GM19372 (cell line): ENCODE results near the gene CYB5R2.

Source experiments
- ATAC-seq: cut with Tn5 transposase; IDR thresholded peaks from one replicate; pipeline ENCODE4 v1.9.1; 2021; ENCODE audit warnings: mild to moderate bottlenecking, low read depth, moderate library complexity; ENCODE audit not compliant: unreplicated experiment

CYB5R2 gene

DNA sequence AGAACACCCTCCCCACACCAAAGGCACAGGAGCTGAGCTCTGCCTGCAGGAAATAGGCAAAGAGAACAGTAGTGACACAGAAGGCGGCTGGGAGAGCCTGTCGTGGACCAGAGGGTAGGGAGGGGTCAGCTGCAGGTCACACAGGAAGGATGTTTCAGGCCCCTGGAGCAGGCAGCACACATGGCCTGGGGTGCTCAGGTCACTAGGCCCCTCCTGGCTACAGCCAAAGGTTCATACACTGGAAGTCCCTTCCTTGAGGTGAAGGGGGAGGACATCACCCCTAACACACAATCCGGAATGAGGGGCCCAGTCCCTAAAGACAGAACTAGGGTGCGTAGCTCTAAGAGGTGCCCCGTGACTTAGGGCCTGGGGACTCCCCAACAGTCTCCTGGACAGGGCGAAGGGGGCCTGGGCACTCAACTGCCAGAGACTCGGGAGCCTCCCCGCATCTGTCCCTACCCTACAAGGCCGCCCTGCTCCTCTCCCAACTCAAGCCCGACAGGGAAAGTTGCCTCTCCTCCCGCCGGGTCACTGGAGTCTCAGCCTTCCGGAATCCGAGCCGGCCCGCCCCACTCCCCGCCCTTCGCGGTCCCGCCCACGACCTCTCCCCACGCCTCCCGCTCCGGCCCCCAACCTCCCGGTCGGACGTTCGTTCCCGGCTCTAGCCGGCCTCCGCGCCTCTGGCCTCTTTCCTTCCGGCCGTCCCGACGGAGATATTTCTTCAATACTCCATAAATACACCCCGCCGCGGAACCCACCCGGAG, at the start of gene CYB5R2:
TSS of gene CYB5R2 (minus strand) at position 541 of the 764 bp plus-strand sequence. CDS start 675 bp downstream, outside the sequence.
- no peak for ATAC-seq

DNA sequence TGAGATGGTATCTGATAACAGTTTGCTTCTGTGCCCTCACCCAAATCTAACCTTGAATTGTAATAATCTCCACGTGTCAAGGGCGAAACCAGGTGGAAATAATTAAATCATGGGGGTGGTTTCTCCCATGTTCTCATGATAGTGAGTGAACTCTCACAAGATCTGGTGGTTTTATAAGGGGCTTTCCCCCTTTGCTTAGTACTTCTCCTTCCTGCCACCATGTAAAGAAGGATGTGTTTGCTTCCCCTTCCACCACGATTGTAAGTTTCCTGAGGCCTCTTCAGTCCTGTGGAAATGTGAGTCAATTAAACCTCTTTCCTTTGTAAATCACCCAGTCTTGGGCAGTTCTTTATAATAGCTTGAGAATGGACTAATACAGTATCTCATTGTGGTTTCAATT, 41.5 kb upstream of the CYB5R2 start:
- ATAC-seq: no peak

DNA sequence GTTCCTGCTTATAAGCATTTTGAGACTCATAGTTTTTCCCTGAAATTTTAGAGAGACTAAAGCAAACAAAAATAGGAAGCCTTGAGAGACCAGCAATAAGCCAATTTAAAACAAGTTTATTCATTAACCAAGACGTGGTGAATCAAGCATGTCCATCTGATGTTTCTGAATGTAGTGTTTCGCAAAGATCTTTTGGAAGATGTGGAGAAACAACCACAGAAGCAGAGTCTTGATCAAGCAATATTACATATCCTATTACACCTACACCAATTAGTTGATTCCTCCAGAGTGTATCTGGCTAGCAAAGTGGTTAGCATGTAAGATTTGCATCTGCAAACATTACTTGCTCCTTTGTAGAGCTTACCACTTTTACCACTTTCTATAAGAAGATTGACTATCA, 33.1 kb upstream of the CYB5R2 start, which contains the start of gene OVCH2:
TSS of gene OVCH2 (minus strand) at position 101 of the 400 bp plus-strand sequence. CDS start at position 18, 83 bp downstream.
- no peak for ATAC-seq

DNA sequence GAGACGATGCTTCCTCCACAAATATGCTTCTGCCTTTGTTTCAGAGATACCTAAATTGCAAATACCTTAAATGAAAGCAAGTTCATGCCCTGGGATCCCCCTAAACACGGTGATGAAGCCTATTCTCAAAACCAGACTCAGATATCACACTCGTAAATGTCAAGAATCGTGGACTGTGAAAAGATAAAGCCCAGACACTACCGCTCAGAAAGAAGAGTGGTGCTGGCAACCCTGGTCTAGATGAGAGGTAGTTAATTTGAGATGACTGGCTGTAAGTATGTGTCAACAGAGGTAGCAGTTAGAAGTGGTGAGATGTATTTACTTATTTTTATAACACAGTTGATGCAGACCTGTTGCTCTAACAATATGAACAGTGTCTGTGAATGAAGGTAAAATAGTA, 30.4 kb upstream of the CYB5R2 start:
- no peak for ATAC-seq

GRCh38 chr11:7696424-7696823, 23.1 kb upstream of the CYB5R2 start:
- ATAC-seq: no peak

DNA sequence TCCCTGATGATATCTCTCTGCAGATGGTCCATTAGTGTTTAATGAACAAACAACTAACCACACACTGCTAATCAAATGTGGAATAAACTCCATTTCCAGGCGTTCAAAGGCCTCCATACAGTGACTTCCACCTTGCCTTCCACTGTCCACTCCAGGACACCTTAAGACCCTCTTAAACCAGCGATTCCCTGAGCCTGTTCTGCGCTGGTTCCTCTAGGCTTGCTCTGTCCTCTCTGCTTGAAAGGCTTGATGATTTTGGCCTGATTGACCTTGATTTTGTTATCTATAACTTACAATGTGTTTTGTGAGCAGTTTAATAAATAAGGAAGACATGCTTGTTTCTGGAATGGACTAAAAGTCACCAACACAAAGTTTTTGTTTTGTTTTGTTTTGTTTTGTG, 20.9 kb upstream of the CYB5R2 start:
- no peak for ATAC-seq

- no peak for ATAC-seq
Observed at GRCh38 chr11:7692426-7692825, 19.1 kb upstream of the CYB5R2 start.

GRCh38 chr11:7691759-7692350, 18.6 kb upstream of the CYB5R2 start:
- no peak for ATAC-seq

GRCh38 chr11:7690648-7691047, 17.3 kb upstream of the CYB5R2 start:
- no peak for ATAC-seq

- no peak for ATAC-seq
Observed at GRCh38 chr11:7689239-7689638, 15.9 kb upstream of the CYB5R2 start.

GRCh38 chr11:7688238-7688826, 15.0 kb upstream of the CYB5R2 start:
- peak; percentile 87 for ATAC-seq

DNA sequence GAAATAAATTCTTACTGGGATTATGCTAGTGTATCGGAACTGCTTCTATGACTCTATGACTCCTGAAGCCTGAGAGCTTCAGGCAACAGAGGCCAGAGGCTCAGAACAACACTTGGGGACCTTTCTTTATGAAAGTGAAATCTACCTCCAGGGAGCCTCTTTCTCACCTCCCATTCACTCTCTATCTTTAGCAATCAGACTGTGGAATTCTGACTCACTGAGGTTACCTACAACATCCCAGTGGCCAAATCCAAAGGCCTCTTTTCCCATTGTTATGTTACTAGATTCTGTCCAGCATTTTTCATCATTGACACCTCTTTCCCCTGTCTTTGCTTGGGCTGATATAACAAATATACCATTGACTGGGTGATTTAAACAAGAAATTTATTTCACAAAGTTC, 14.1 kb upstream of the CYB5R2 start:
- no peak for ATAC-seq

GRCh38 chr11:7686761-7687160, 13.5 kb upstream of the CYB5R2 start:
- no peak for ATAC-seq

DNA sequence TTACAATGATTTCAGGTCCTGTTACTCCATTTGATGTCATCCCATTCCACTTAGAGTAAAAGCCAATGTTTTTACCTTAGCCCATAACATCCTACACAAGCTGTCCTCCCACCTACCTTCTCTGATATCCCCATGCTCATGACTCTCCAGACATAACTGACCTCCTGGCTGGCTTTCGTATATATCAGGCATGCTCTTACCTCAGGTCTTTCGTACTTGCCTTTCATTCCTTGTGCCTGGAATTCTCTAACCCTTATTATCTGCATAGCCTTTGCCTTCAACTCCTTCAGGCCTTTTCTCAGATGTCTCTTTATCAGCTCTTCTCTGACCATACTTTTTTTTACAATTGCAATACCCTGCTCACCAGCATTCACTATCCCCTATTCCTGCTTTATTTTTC, 10.3 kb upstream of the CYB5R2 start:
- ATAC-seq: no peak

DNA sequence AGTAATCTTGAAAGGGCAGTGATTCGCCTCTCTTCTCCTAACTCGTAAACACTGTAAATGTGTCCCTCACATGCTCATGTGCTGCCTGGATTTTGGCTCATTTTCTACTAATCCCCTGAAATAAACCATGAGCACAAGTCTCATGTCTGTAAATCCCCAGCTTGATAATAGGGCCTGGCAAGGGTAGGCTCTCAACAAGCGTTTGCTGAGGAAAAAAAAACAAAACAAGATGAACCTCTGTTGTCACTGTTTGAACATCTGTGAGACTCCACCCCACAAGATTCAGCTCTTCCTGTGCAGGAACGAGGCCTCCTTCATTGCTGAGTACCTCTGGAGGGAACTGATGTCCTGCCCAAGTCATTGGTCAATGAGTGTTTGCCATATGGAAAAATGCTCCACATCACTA, 4.5 kb upstream of the CYB5R2 start:
- no peak for ATAC-seq

DNA sequence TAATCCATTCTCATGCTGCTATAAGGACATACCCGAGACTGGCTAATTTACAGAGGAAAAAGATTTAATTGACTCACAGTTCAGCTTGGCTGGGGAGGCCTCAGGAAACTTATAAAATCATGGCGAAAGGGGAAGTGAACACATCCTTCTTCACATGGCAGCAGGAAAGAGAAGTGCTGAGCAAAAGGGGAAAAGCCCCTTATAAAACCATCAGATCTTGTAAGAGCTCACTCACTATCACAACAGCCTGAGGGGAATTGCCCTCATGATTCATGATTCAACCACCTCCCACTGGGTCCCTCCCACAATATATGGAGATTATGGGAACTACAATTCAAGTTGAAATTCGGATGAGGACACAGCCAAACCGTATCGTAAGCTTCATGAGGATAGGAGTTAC, 3.8 kb upstream of the CYB5R2 start:
- ATAC-seq: no peak

GRCh38 chr11:7675631-7676030, 2.3 kb upstream of the CYB5R2 start:
- no peak for ATAC-seq

DNA sequence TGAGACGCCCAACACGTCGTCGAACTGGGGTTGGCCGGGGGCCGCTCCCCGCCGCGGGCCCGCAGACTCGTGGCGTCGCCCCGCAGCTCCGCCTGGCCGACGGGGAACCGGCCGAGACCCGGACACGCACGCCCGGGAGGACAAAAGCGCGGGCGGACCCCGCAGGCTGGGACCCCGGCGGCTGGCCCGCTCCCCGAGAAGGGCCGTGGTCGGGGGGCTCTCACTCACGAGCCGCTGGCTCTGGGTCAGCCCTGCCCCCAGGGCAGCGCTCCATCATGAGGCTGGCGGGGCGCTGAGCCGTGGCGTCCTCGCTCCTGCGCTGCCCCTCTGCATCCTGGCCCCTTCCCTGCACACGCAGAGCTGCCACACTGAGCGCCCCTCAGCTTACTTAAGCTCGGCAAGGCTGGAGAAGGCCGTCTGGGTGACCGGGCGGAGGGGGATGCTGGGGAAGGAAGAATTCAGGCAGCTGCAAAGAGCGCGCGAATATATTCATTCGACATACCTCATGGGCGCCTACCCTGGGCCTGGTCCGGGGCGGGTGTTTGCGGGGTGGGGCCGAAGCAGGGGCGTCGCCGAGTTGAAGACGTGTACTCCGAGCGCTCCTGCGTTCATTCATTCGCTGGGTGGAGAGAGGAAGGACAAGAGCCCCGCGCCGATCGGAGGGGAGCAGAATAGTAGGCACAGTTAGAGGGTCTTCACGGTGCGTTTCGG, 579 bp upstream of the CYB5R2 start:
- no peak for ATAC-seq

- no peak for ATAC-seq
Observed at GRCh38 chr11:7672276-7672959, 882 bp downstream of the CYB5R2 start.

DNA sequence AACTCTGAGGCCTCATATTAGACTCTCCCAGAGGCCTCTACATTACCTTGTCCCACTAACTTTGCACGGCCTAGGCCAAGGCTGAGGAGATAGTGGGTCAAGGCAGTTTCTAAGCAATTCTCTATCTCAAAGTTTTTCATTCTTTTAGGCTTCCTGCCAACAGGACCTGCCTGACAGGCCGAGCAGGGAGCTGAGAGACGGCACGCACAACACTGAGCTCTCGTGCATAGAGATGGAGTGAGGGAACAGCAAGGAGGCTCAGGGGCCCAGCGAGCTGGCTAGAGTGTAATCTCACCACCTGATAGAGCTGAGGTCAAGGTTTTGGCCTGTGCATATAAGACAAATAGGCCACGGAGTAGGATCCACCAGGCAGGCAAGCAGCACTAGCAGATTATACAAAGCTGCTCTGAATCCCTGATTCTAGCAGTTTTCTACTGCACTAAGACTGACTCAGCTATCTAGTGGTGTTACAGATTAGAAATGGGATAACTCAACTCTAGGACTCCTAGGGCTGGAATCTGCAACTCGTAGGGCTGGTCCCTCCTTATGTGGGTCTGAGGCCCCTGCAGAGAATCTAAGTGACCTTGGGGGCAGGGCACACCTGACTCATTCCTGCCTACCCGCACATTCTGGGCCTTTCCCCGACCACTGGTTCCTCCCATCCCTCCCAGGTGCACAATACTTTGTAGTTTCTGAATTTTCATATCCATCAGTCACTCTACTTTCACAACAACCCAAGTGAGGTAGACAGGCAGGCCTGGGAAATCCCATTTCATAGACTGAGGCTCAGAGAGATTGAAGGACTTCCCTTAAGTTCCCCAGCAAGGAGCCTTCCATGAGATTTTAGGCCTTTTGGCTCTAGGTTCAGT, 1.7 kb downstream of the CYB5R2 start:
- ATAC-seq: peak; percentile 52
